H1 (cell line): ENCODE measurements around the gene FAR1. TPM values are rescaled to one million over a fixed set of nuclear protein-coding genes. Genes with fewer than 3 reads are reported as not detected.

Experiments used
- CTCF ChIA-PET: fragments of 300-600 bp; sonication (Branson Sonifier 250); formaldehyde crosslinking; loops from one replicate; lab custom pipeline; 2021; ENCODE audit not compliant: partially characterized antibody; lab: Charles Lee
- POLR2A ChIA-PET: fragments of 300-600 bp; sonication (Branson Sonifier 250); formaldehyde crosslinking; loops from one replicate; lab custom pipeline; 2021; ENCODE audit warnings: inconsistent platforms; ENCODE audit not compliant: partially characterized antibody; lab: Charles Lee
- DNase-seq, 2 experiments: peaks; one replicate each; pipeline versions ENCODE4 v3.0.0 to v3.0.0-alpha.2; 2010 to 2022; ENCODE audit warnings: low spot score in 2 of 2, low read depth in 1 of 2, mixed read lengths in 1 of 2
- FAIRE-seq: peaks from 2 replicates; lab custom pipeline; 2011; peaks lifted over from hg19 to GRCh38; lab: Jason Lieb, UNC
- H2AFZ ChIP-seq: 2 replicates; pipeline ENCODE4 v1.8.1; 2012; ENCODE audit warnings: low read length, inconsistent platforms
- H2AK5ac ChIP-seq: 2 replicates; pipeline ENCODE4 v1.6.1; 2013; ENCODE audit warnings: low read depth, low read length
- H2BK120ac ChIP-seq: replicated peaks from 2 replicates; pipeline ENCODE3; 2013; ENCODE audit warnings: low read depth, low read length, inconsistent platforms
- H2BK12ac ChIP-seq: 2 replicates; pipeline ENCODE4 v1.6.1; 2013; ENCODE audit warnings: low read depth, low read length
- H2BK15ac ChIP-seq: 2 replicates; pipeline ENCODE4 v1.6.1; 2013; ENCODE audit warnings: low read length
- H2BK20ac ChIP-seq: 2 replicates; pipeline ENCODE4 v1.6.1; 2013; ENCODE audit warnings: low read length
- H2BK5ac ChIP-seq: 2 replicates; pipeline ENCODE4 v1.6.1; 2013; ENCODE audit warnings: low read depth, low read length
- H3K14ac ChIP-seq: 2 replicates; pipeline ENCODE4 v1.6.1; 2013; ENCODE audit warnings: inconsistent platforms; ENCODE audit not compliant: insufficient read length
- H3K18ac ChIP-seq: 2 replicates; pipeline ENCODE4 v1.6.1; 2013; ENCODE audit warnings: low read length; ENCODE audit errors: extremely low read depth
- H3K23ac ChIP-seq: 2 replicates; pipeline ENCODE4 v1.6.1; 2013; ENCODE audit warnings: inconsistent platforms; ENCODE audit not compliant: insufficient read length
- H3K23me2 ChIP-seq: 2 replicates; pipeline ENCODE4 v1.6.1; 2013; ENCODE audit warnings: low read depth, low read length
- H3K27ac ChIP-seq: 2 replicates; pipeline ENCODE4 v1.6.1; 2011; ENCODE audit warnings: low read depth, low read length, inconsistent platforms
- H3K27me3 ChIP-seq, 4 experiments: replicated peaks in 1 of 4; 1 replicate in 1 of 4; 2 replicates in 3 of 4; pipeline versions ENCODE4 v1.6.1 to v1.8.1; 2011 to 2013; ENCODE audit warnings: low read length in 3 of 4, mild to moderate bottlenecking in 3 of 4, inconsistent platforms in 2 of 4, mixed read lengths in 2 of 4, moderate library complexity in 1 of 4; ENCODE audit not compliant: control insufficient read depth in 3 of 4, insufficient read depth in 3 of 4; ENCODE audit errors: extremely low read depth in 1 of 4
- H3K36me3 ChIP-seq, 4 experiments: 2 replicates each; pipeline versions ENCODE4 v1.6.1 to v1.8.1; 2011 to 2013; ENCODE audit warnings: mild to moderate bottlenecking in 4 of 4, low read length in 3 of 4, moderate library complexity in 2 of 4, control low read depth in 1 of 4, inconsistent platforms in 1 of 4; ENCODE audit not compliant: insufficient read depth in 4 of 4, control insufficient read depth in 2 of 4
- H3K4ac ChIP-seq: replicated peaks from 2 replicates; pipeline ENCODE3; 2013; ENCODE audit warnings: low read length, low read depth, mixed read lengths, inconsistent platforms; ENCODE audit not compliant: insufficient read length
- H3K4me1 ChIP-seq, 4 experiments: replicated peaks in 1 of 4; 1 replicate in 1 of 4; 2 replicates in 3 of 4; pipeline versions ENCODE4 v1.6.1 to v1.8.1; 2011 to 2013; ENCODE audit warnings: low read length in 3 of 4, inconsistent platforms in 2 of 4, mixed read lengths in 1 of 4; ENCODE audit not compliant: insufficient read depth in 4 of 4, control insufficient read depth in 3 of 4
- H3K4me2 ChIP-seq, 2 experiments: 2 replicates each; pipeline versions ENCODE4 v1.6.1 to v1.8.1; 2011 to 2013; ENCODE audit warnings: low read depth in 2 of 2, low read length in 2 of 2, control low read depth in 1 of 2, inconsistent platforms in 1 of 2, mild to moderate bottlenecking in 1 of 2; ENCODE audit not compliant: insufficient read depth in 1 of 2
- H3K4me3 ChIP-seq, 4 experiments: fragments of 200-600, 300-600 bp in 1 of 4; sonication (generic), shearing (Covaris generic), sonication (Bioruptor Twin) in 1 of 4; 2 replicates each; pipeline versions ENCODE4 v1.5.1 to v1.8.1; 2011 to 2016; ENCODE audit warnings: low read length in 4 of 4, low read depth in 3 of 4, control low read depth in 2 of 4, inconsistent platforms in 2 of 4, mild to moderate bottlenecking in 2 of 4, mixed read lengths in 1 of 4, moderate library complexity in 1 of 4; ENCODE audit not compliant: insufficient read depth in 2 of 4; ENCODE audit errors: extremely low read depth in 1 of 4
- H3K56ac ChIP-seq: replicated peaks from 2 replicates; pipeline ENCODE3; 2013; ENCODE audit warnings: low read depth, mild to moderate bottlenecking, mixed read lengths, low read length, inconsistent platforms; ENCODE audit not compliant: insufficient read length
- H3K79me1 ChIP-seq: 2 replicates; pipeline ENCODE4 v1.6.1; 2013; ENCODE audit warnings: low read depth, low read length, control low read depth
- H3K79me2 ChIP-seq, 2 experiments: 2 replicates each; pipeline versions ENCODE4 v1.6.1 to v1.8.1; 2012 to 2013; ENCODE audit warnings: low read length in 2 of 2, mild to moderate bottlenecking in 2 of 2, inconsistent platforms in 1 of 2; ENCODE audit not compliant: insufficient read depth in 2 of 2, control insufficient read depth in 1 of 2
- H3K9ac ChIP-seq, 4 experiments: replicated peaks in 1 of 4; 1 replicate in 1 of 4; 2 replicates in 3 of 4; pipeline versions ENCODE4 v1.6.1 to v1.8.1; 2011 to 2013; ENCODE audit warnings: low read depth in 3 of 4, low read length in 3 of 4, control low read depth in 2 of 4, mild to moderate bottlenecking in 2 of 4, moderate library complexity in 2 of 4, inconsistent platforms in 1 of 4; ENCODE audit errors: extremely low read depth in 1 of 4
- H3K9me3 ChIP-seq, 2 experiments: 2 replicates each; pipeline versions ENCODE4 v1.6.1 to v1.8.1; 2012 to 2013; ENCODE audit warnings: mild to moderate bottlenecking in 2 of 2, moderate library complexity in 2 of 2, control low read depth in 1 of 2, inconsistent platforms in 1 of 2, low read depth in 1 of 2, low read length in 1 of 2, mixed read lengths in 1 of 2; ENCODE audit not compliant: insufficient read depth in 2 of 2
- H4K20me1 ChIP-seq, 2 experiments: replicated peaks in 1 of 2; 2 replicates each; pipeline versions ENCODE3 to v1.8.1; 2011 to 2013; ENCODE audit warnings: inconsistent platforms in 2 of 2, low read length in 2 of 2, mild to moderate bottlenecking in 1 of 2; ENCODE audit not compliant: insufficient read depth in 2 of 2, control insufficient read depth in 1 of 2
- H4K5ac ChIP-seq: 2 replicates; pipeline ENCODE4 v1.6.1; 2013; ENCODE audit warnings: low read length, low read depth, mixed read lengths, inconsistent platforms; ENCODE audit not compliant: insufficient read length
- H4K8ac ChIP-seq: 2 replicates; pipeline ENCODE4 v1.8.0; 2013; ENCODE audit warnings: mild to moderate bottlenecking, moderate library complexity, low read length, inconsistent platforms; ENCODE audit not compliant: insufficient read depth; ENCODE audit errors: extremely low read depth
- H4K91ac ChIP-seq: replicated peaks from 2 replicates; pipeline ENCODE3; 2013; ENCODE audit warnings: low read length, mixed read lengths, inconsistent platforms; ENCODE audit not compliant: insufficient read length
- BRCA1 ChIP-seq: IDR thresholded peaks from 2 replicates; pipeline ENCODE4 v1.6.1; 2012; ENCODE audit warnings: low read depth, low read length, improper control_type of control experiment
- CEBPB ChIP-seq: IDR thresholded peaks from 2 replicates; pipeline ENCODE4 v1.6.1; 2012; ENCODE audit warnings: low read depth, low read length
- CTBP2 ChIP-seq: IDR thresholded peaks from 2 replicates; pipeline ENCODE4 v1.7.0; 2011; ENCODE audit warnings: borderline replicate concordance, mild to moderate bottlenecking, moderate library complexity, mixed read lengths, low read length; ENCODE audit not compliant: insufficient read depth, insufficient read length
- CTCF ChIP-seq, 3 experiments: IDR thresholded peaks; 1 replicate in 2 of 3; 2 replicates in 1 of 3; pipeline versions ENCODE4 v1.5.1 to v1.6.1; 2011; ENCODE audit warnings: low read length in 3 of 3, mild to moderate bottlenecking in 3 of 3, inconsistent platforms in 2 of 3, low read depth in 1 of 3, moderate library complexity in 1 of 3; ENCODE audit not compliant: insufficient read depth in 1 of 3; ENCODE audit errors: control extremely low read depth in 1 of 3
- EP300 ChIP-seq, 2 experiments: IDR thresholded peaks; 1 replicate in 1 of 2; 2 replicates in 1 of 2; pipeline ENCODE4 v1.6.1; 2011 to 2012; ENCODE audit warnings: low read depth in 2 of 2, low read length in 2 of 2, mild to moderate bottlenecking in 2 of 2, borderline replicate concordance in 1 of 2, inconsistent platforms in 1 of 2, moderate library complexity in 1 of 2
- KDM4A ChIP-seq: IDR thresholded peaks from one replicate; pipeline ENCODE4 v1.7.1; 2012; ENCODE audit warnings: low read depth, mild to moderate bottlenecking, moderate library complexity, low read length, inconsistent platforms; ENCODE audit not compliant: severe bottlenecking
- KDM5A ChIP-seq: fragments of 200-600 bp; IDR thresholded peaks from 2 replicates; pipeline ENCODE4 v1.7.1; 2012; ENCODE audit warnings: mild to moderate bottlenecking, low read length, inconsistent platforms, mixed read lengths
- POLR2A ChIP-seq, 2 experiments: IDR thresholded peaks; 1 replicate in 1 of 2; 2 replicates in 1 of 2; pipeline ENCODE4 v1.6.1; 2011; ENCODE audit warnings: low read depth in 2 of 2, low read length in 2 of 2, mild to moderate bottlenecking in 2 of 2; ENCODE audit errors: control extremely low read depth in 1 of 2
- POLR2AphosphoS5 ChIP-seq: IDR thresholded peaks from 2 replicates; pipeline ENCODE4 v1.6.1; 2011; ENCODE audit warnings: low read depth, low read length
- RAD21 ChIP-seq, 2 experiments: IDR thresholded peaks in 1 of 2; conservative IDR thresholded peaks in 1 of 2; 2 replicates each; pipeline ENCODE4 v1.6.1; 2011; ENCODE audit warnings: low read depth in 2 of 2, low read length in 2 of 2, improper control_type of control experiment in 1 of 2, inconsistent platforms in 1 of 2, mild to moderate bottlenecking in 1 of 2, moderate library complexity in 1 of 2
- SAP30 ChIP-seq: fragments of 300-600 bp; sonication (generic); IDR thresholded peaks from 2 replicates; pipeline ENCODE4 v1.7.1; 2012; ENCODE audit warnings: low read length, moderate library complexity, mild to moderate bottlenecking, inconsistent platforms; ENCODE audit not compliant: insufficient read depth, insufficient replicate concordance
- SIRT6 ChIP-seq: IDR thresholded peaks from one replicate; pipeline ENCODE4 v1.7.1; 2012; ENCODE audit warnings: low read length, inconsistent platforms
- SP1 ChIP-seq: IDR thresholded peaks from 2 replicates; pipeline ENCODE4 v1.6.1; 2011; ENCODE audit warnings: low read depth, low read length
- polyA plus RNA-seq, 7 experiments: library from polyadenylated mRNA; depleted of rRNA in 3 of 7; stranded (reverse) in 5 of 7; unstranded in 2 of 7; fragments of >200 nt in 5 of 7; fragments of 200-250 nt in 2 of 7; gene quantifications; 1 replicate in 5 of 7; 2 replicates in 1 of 7; 4 replicates in 1 of 7; pipeline versions ENCODE4 v1.2.1 to v1.2.3, GENCODE V29; 2011 to 2013; ENCODE audit warnings: missing spikeins in 2 of 7, mixed read lengths in 2 of 7
- total RNA-seq: library from RNA; stranded (reverse); fragmentation: NEBNext Ultra II Directional; extraction: Animal tissue kit (Norgen Biotek cat#: 25700); gene quantifications from 2 replicates; pipeline ENCODE4 v1.2.1, GENCODE V29; 2021

FAR1 gene
- total and polyA plus RNA-seq, 2 of the 8 experiments (the other 6 are each of a cell fraction or from before 2014, with no cell fraction given): 29.7 to 68.5 TPM

DNA sequence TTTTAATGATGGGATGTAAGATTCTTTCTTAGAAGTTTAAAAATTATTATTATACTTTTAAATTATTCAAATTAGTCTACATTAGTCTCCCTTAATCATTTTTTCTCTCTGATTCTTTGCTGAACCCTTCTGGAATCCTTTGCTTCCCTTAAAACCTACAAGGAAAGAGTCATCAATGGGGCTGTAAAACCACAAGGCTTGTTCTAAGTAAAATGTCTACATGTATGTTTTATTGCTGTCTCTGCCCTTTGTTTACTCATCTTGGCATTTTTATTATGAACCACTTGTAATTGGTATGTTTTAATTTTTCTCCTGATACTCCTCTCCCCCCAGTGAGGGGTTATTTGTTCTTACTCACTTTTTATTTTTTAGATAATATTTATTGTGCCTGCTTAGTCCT is 27.4 kb downstream of the FAR1 start:
- Histone ChIP-seq H3K4me2 (no peak overlapping the region), H2BK5ac (no peak overlapping the region), H3K4me3 (no peak overlapping the region), H3K23me2 (no peaks in the 10 kb centered on the region), H4K8ac (no peak overlapping the region), H2BK20ac (no peak overlapping the region), H3K18ac (no peak overlapping the region), H3K4ac (no peak overlapping the region), H2BK15ac (no peak overlapping the region), H3K79me1 (no peaks in the 10 kb centered on the region), H2BK12ac (no peak overlapping the region), H4K5ac (no peak overlapping the region), H4K20me1 (peaks cover 2% of the 10 kb centered on the region in 2 experiments), H3K23ac (no peak overlapping the region), H3K36me3 (peaks cover 0 to 32% (median 8%) of the 10 kb centered on the region in 4 experiments; a peak in 4 of 8 replicates), H3K27ac (no peak overlapping the region), H2AK5ac (no peak overlapping the region), H3K56ac (no peak overlapping the region), H4K91ac (no peak overlapping the region), H3K79me2 (peaks cover 8 to 46% of the 10 kb centered on the region in 2 experiments; a peak in 3 of 4 replicates), H3K9me3 (no peaks in the 10 kb centered on the region), H3K27me3 (no peaks in the 10 kb centered on the region), H3K4me1 (no peaks in the 10 kb centered on the region), H2AFZ (no peak overlapping the region), H2BK120ac (no peak overlapping the region), H3K14ac (no peak overlapping the region), H3K9ac (no peak overlapping the region)
- POLR2A ChIA-PET: no interaction called here
- FAIRE-seq (no peak), DNase-seq (no peak)
- CTCF ChIA-PET: interaction anchor here (0.7 kb wide), 1 partner anchor 483 kb away, joined by 3 read pairs; no protein-coding TSS in a partner anchor
- no peak for TF ChIP-seq CTBP2
- TF ChIP-seq SAP30: no peak
- TF ChIP-seq POLR2A (IDR thresholded peaks at IDR 0.05; ENCODE audit: control extremely low read depth in 1 of 2, low read depth in 2 of 2, low read length in 2 of 2): no peak
- no peak for TF ChIP-seq SP1
- TF ChIP-seq EP300 (IDR thresholded peaks at IDR 0.05; ENCODE audit: borderline replicate concordance in 1 of 2, low read depth in 2 of 2, low read length in 2 of 2): no peak
- no peak for TF ChIP-seq KDM4A
- no peak for TF ChIP-seq CTCF (IDR thresholded peaks at IDR 0.05; ENCODE audit: control extremely low read depth in 1 of 3, insufficient read depth in 1 of 3, low read depth in 1 of 3, low read length in 3 of 3)
- no peak for TF ChIP-seq SIRT6
- TF ChIP-seq CEBPB: no peak
- TF ChIP-seq POLR2AphosphoS5: no peak
- no peak for TF ChIP-seq KDM5A
- TF ChIP-seq BRCA1: no peak
- TF ChIP-seq RAD21 (IDR thresholded peaks at IDR 0.05 in 1 of 2, conservative IDR thresholded peaks at IDR 0.05 in 1 of 2; ENCODE audit: low read depth in 2 of 2, low read length in 2 of 2): no peak
